ENCODE results near the gene SHE. TPM values are rescaled to one million over a fixed set of nuclear protein-coding genes. Genes with fewer than 3 reads are reported as not detected.
"Not testable (repeated sequence)": the region's sequence is repeated elsewhere in the genome, so short reads cannot be mapped to it uniquely, and the experiment has no call there.

The SHE gene
- total and polyA plus RNA-seq, 2 donors: 2.7 to 7.6 TPM

GRCh38 chr1:154490317-154490716 is 11.9 kb downstream of the SHE start:
- Histone ChIP-seq H3K4me1 (ENCODE audit: control insufficient read depth in 2 of 2, insufficient read depth in 2 of 2, low read length in 2 of 2) (peaks cover 0 to 12% of the 10 kb centered on the region in 2 donors), H3K36me3 (ENCODE audit: control insufficient read depth in 2 of 2, insufficient read depth in 2 of 2, low read length in 1 of 2) (no peaks in the 10 kb centered on the region), H3K27ac (ENCODE audit: low read depth in 1 of 2, low read length in 1 of 2) (no peak overlapping the region), H3K9me3 (ENCODE audit: control insufficient read depth in 2 of 2, insufficient read depth in 1 of 2, low read length in 1 of 2) (no peaks in the 10 kb centered on the region), H3K27me3 (ENCODE audit: control insufficient read depth in 2 of 2, insufficient read depth in 1 of 2, low read length in 1 of 2) (peaks cover 0 to 11% of the 10 kb centered on the region in 2 donors), H3K4me3 (ENCODE audit: low read length in 2 of 2) (no peak overlapping the region)
- 69% methylated on average over 1 of the region's 1 CpG for WGBS
- DNase-seq (ENCODE audit: low read depth in 6 of 9, low spot score in 9 of 9): no peak

- Histone ChIP-seq H3K27me3 (ENCODE audit: control insufficient read depth in 2 of 2, insufficient read depth in 1 of 2, low read length in 1 of 2) (peaks cover 0 to 11% of the 10 kb centered on the region in 2 donors), H3K36me3 (ENCODE audit: control insufficient read depth in 2 of 2, insufficient read depth in 2 of 2, low read length in 1 of 2) (no peaks in the 10 kb centered on the region), H3K4me1 (ENCODE audit: control insufficient read depth in 2 of 2, insufficient read depth in 2 of 2, low read length in 2 of 2) (peaks cover 0 to 12% of the 10 kb centered on the region in 2 donors), H3K9me3 (ENCODE audit: control insufficient read depth in 2 of 2, insufficient read depth in 1 of 2, low read length in 1 of 2) (no peaks in the 10 kb centered on the region), H3K27ac (ENCODE audit: low read depth in 1 of 2, low read length in 1 of 2) (no peak overlapping the region), H3K4me3 (ENCODE audit: low read length in 2 of 2) (no peak overlapping the region)
- no peak for DNase-seq (ENCODE audit: low read depth in 6 of 9, low spot score in 9 of 9)
- 92% methylated on average over 5 of the region's 5 CpGs for WGBS
These were observed 12.4 kb downstream of the SHE start for GRCh38 chr1:154489695-154490274.

GRCh38 chr1:154488922-154489321 is 13.3 kb downstream of the SHE start:
- no peaks in the 10 kb centered on the region for H3K36me3 ChIP-seq (ENCODE audit: control insufficient read depth in 2 of 2, insufficient read depth in 2 of 2, low read length in 1 of 2)
- peaks cover 0 to 12% of the 10 kb centered on the region in 2 donors for H3K4me1 ChIP-seq (ENCODE audit: control insufficient read depth in 2 of 2, insufficient read depth in 2 of 2, low read length in 2 of 2)
- H3K9me3 ChIP-seq (ENCODE audit: control insufficient read depth in 2 of 2, insufficient read depth in 1 of 2, low read length in 1 of 2): no peaks in the 10 kb centered on the region
- peaks cover 0 to 11% of the 10 kb centered on the region in 2 donors for H3K27me3 ChIP-seq (ENCODE audit: control insufficient read depth in 2 of 2, insufficient read depth in 1 of 2, low read length in 1 of 2)
- 95% methylated on average over 20 of the region's 20 CpGs for WGBS
- H3K4me3 ChIP-seq (ENCODE audit: low read length in 2 of 2): no peak overlapping the region
- no peak for DNase-seq (ENCODE audit: low read depth in 6 of 9, low spot score in 9 of 9)
- H3K27ac ChIP-seq (ENCODE audit: low read depth in 1 of 2, low read length in 1 of 2): no peak overlapping the region

GRCh38 chr1:154486756-154487155 is 15.5 kb downstream of the SHE start:
- H3K36me3 ChIP-seq (ENCODE audit: control insufficient read depth in 2 of 2, insufficient read depth in 2 of 2, low read length in 1 of 2); H3K9me3 ChIP-seq (ENCODE audit: control insufficient read depth in 2 of 2, insufficient read depth in 1 of 2, low read length in 1 of 2); H3K27me3 ChIP-seq (ENCODE audit: control insufficient read depth in 2 of 2, insufficient read depth in 1 of 2, low read length in 1 of 2); H3K4me3 ChIP-seq (ENCODE audit: low read length in 2 of 2); H3K27ac ChIP-seq (ENCODE audit: low read depth in 1 of 2, low read length in 1 of 2); H3K4me1 ChIP-seq (ENCODE audit: control insufficient read depth in 2 of 2, insufficient read depth in 2 of 2, low read length in 2 of 2); DNase-seq (ENCODE audit: low read depth in 6 of 9, low spot score in 9 of 9): not testable (repeated sequence)
- 54% methylated on average over 5 of the region's 5 CpGs for WGBS

- Histone ChIP-seq H3K36me3 (ENCODE audit: control insufficient read depth in 2 of 2, insufficient read depth in 2 of 2, low read length in 1 of 2) (peaks cover 0 to 3% of the 10 kb centered on the region in 2 donors), H3K27ac (ENCODE audit: low read depth in 1 of 2, low read length in 1 of 2) (no peak overlapping the region), H3K9me3 (ENCODE audit: control insufficient read depth in 2 of 2, insufficient read depth in 1 of 2, low read length in 1 of 2) (no peaks in the 10 kb centered on the region), H3K4me1 (ENCODE audit: control insufficient read depth in 2 of 2, insufficient read depth in 2 of 2, low read length in 2 of 2) (no peaks in the 10 kb centered on the region), H3K4me3 (ENCODE audit: low read length in 2 of 2) (no peak overlapping the region), H3K27me3 (ENCODE audit: control insufficient read depth in 2 of 2, insufficient read depth in 1 of 2, low read length in 1 of 2) (no peaks in the 10 kb centered on the region)
- DNase-seq (ENCODE audit: low read depth in 6 of 9, low spot score in 9 of 9): no peak
- WGBS: 93% methylated on average over 7 of the region's 7 CpGs
These were observed 16.2 kb downstream of the SHE start for GRCh38 chr1:154485910-154486496.

GRCh38 chr1:154485106-154485505 is 17.1 kb downstream of the SHE start:
- no peak overlapping the region for H3K4me3 ChIP-seq (ENCODE audit: low read length in 2 of 2)
- no peak for DNase-seq (ENCODE audit: low read depth in 6 of 9, low spot score in 9 of 9)
- H3K27ac ChIP-seq (ENCODE audit: low read depth in 1 of 2, low read length in 1 of 2): no peak overlapping the region
- H3K9me3 ChIP-seq (ENCODE audit: control insufficient read depth in 2 of 2, insufficient read depth in 1 of 2, low read length in 1 of 2): no peaks in the 10 kb centered on the region
- H3K27me3 ChIP-seq (ENCODE audit: control insufficient read depth in 2 of 2, insufficient read depth in 1 of 2, low read length in 1 of 2): no peaks in the 10 kb centered on the region
- H3K4me1 ChIP-seq (ENCODE audit: control insufficient read depth in 2 of 2, insufficient read depth in 2 of 2, low read length in 2 of 2): no peaks in the 10 kb centered on the region
- 65% methylated on average over 5 of the region's 5 CpGs for WGBS
- H3K36me3 ChIP-seq (ENCODE audit: control insufficient read depth in 2 of 2, insufficient read depth in 2 of 2, low read length in 1 of 2): peaks cover 0 to 3% of the 10 kb centered on the region in 2 donors

GRCh38 chr1:154483941-154484803 is 18.0 kb downstream of the SHE start:
- Histone ChIP-seq H3K4me1 (ENCODE audit: control insufficient read depth in 2 of 2, insufficient read depth in 2 of 2, low read length in 2 of 2) (no peaks in the 10 kb centered on the region), H3K36me3 (ENCODE audit: control insufficient read depth in 2 of 2, insufficient read depth in 2 of 2, low read length in 1 of 2) (peaks cover 0 to 3% of the 10 kb centered on the region in 2 donors), H3K9me3 (ENCODE audit: control insufficient read depth in 2 of 2, insufficient read depth in 1 of 2, low read length in 1 of 2) (no peaks in the 10 kb centered on the region), H3K27ac (ENCODE audit: low read depth in 1 of 2, low read length in 1 of 2) (no peak overlapping the region), H3K27me3 (ENCODE audit: control insufficient read depth in 2 of 2, insufficient read depth in 1 of 2, low read length in 1 of 2) (no peaks in the 10 kb centered on the region), H3K4me3 (ENCODE audit: low read length in 2 of 2) (no peak overlapping the region)
- no peak for DNase-seq (ENCODE audit: low read depth in 6 of 9, low spot score in 9 of 9)
- 97% methylated on average over 14 of the region's 14 CpGs for WGBS

GRCh38 chr1:154481053-154481452 is 21.2 kb downstream of the SHE start:
- no peaks in the 10 kb centered on the region for H3K9me3 ChIP-seq (ENCODE audit: control insufficient read depth in 2 of 2, insufficient read depth in 1 of 2, low read length in 1 of 2)
- H3K4me3 ChIP-seq (ENCODE audit: low read length in 2 of 2): no peak overlapping the region
- H3K36me3 ChIP-seq (ENCODE audit: control insufficient read depth in 2 of 2, insufficient read depth in 2 of 2, low read length in 1 of 2): peaks cover 0 to 3% of the 10 kb centered on the region in 2 donors
- H3K27me3 ChIP-seq (ENCODE audit: control insufficient read depth in 2 of 2, insufficient read depth in 1 of 2, low read length in 1 of 2): no peaks in the 10 kb centered on the region
- H3K4me1 ChIP-seq (ENCODE audit: control insufficient read depth in 2 of 2, insufficient read depth in 2 of 2, low read length in 2 of 2): peaks cover 0 to 11% of the 10 kb centered on the region in 2 donors
- H3K27ac ChIP-seq (ENCODE audit: low read depth in 1 of 2, low read length in 1 of 2): no peak overlapping the region
- WGBS: 84% methylated on average over 1 of the region's 1 CpG
- no peak for DNase-seq (ENCODE audit: low read depth in 6 of 9, low spot score in 9 of 9)

Data from thymus (tissue), 11 donors.